Posterior cingulate gyrus (tissue), 11 donors: ENCODE data around the gene PDE6D.

Source experiments
- DNase-seq, 10 donors: peaks; one replicate each; pipeline versions ENCODE4 v3.0.0 to v3.0.0-alpha.2; 2020 to 2021; ENCODE audit warnings: mixed read lengths in 3 of 10
- intact Hi-C: fragments of 100-400 bp; cut with DNase I; formaldehyde crosslinking; loops from one replicate; pipeline ENCODE4 v1.15.1; 2023

Gene PDE6D

DNA sequence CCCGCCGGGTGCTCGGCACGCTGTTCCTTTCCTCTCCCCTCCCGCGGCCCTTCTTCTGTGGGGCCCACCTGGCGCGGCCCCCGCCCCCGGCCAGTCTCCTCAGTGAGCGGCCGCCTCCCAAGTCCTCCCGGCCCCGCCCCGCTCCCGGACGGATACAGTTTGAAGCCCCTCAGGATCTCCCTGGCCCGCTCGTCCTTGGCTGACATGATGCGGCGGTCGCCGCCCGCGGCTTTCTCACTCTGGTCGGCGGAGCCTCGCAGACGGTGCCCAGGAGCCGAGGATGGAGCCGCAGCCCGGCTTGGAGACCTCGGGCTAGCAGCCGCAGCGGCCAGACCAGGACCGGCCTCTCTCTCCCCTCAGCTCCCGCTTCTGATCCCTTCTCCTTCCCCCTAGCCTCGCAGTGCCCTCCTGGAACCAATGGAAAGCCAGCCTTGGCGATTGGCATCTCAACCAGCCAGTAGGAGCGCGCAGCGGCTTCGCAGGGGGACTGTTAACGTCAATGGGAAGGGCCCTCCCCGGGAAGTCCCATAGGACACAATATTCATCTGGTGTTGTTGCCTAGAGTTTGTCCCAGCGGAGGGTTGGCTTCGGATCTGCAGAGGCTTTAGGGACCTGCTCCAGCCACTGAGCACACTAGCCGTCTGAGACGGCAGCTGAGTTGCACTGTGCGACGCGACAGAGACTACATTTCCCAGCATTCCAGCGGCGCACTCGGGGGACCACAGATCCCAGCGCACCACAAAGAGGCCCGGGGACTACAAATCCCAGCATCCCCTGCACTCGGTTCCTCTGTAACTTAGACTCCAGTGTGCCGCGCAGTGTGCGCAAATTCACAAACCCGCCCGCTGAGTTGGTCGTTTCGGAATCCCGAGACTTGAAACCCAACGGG is at the start of gene PDE6D:
Gene PDE6D, minus strand, starts transcription at position 374 of the 889 bp plus-strand sequence. Its CDS starts 168 bp downstream, at position 206.
- intact Hi-C loops, result loop anchor here (5.0 kb wide), 1 partner anchor 69 kb away; no protein-coding TSS in a partner anchor

GRCh38 chr2:231821908-231822307 is 40.8 kb upstream of the PDE6D start:
- DNase-seq, result no peak
- intact Hi-C loops, result no loop called here

More for the DNA sequence above, at the start of gene PDE6D:
- DNase-seq, result peak; percentile 97 to 100 (median 99)

- DNase-seq, result no peak
- intact Hi-C loops, result no loop called here
These were observed 39.8 kb upstream of the PDE6D start for GRCh38 chr2:231820786-231821303.

DNA sequence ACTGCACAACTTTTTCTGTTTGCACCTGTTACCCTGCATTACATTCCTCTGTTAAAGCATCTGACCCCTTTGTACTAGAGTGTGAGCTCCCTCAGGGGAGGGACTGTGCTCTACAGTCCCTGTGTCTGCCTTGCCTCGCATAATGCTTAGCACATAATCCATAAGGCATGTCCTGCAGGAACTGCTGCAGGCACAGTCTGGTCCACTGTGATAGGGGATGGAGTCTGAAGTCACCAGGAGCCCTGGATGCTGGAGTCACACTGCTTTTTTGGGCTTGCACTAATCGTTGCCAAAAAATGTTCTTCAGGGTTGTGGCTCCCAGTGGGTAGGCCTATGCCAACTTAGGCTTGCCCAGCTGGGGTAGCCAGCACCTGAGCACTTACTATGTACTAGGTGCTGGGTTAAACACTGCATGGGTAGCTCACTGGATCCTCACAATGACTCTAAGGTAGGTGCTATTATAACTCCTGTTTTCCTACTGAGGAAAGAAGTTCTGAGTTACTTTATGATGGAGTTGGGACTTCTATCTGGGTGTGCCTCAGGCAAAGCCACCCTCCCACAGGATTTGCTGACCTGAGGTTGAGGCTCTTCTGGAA is 38.5 kb upstream of the PDE6D start:
- intact Hi-C loops, result no loop called here
- no peak for DNase-seq

DNA sequence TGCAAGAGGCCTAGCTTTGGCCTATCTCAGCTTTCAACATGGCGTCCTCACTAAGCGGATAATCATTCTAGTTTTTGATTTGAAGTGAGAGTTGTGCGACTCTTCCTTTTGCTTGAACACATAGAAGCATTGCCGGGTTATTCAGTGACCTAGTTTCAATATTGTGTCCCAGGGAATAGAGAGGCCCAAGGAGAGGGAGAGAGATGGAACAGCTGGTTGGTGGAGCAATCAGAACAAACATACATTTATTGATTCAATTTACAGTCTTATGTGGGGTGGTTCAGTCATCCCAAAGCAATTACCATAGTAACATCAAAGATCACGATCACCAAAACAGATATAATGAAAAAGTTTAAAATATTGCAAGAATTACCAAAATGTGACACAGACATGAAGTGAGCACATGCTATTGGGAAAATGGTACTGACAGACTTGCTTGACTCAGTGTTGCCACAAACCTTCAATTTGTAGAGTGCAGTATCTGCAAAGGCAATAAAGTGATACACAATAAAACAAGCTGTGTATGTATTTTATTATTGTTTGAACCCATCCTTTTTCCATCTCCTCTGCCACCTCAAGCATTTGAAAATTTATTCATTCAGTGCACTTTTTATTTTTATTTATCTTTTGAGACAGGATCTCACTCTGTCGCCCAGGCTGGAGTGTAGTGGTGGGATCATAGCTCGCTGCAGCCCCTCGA is 35.4 kb upstream of the PDE6D start:
- intact Hi-C loops, result no loop called here
- DNase-seq, result no peak

- intact Hi-C loops, result no loop called here
- no peak for DNase-seq
These were observed 29.8 kb upstream of the PDE6D start for GRCh38 chr2:231810905-231811304.

GRCh38 chr2:231807020-231807419 is 25.9 kb upstream of the PDE6D start:
- intact Hi-C loops, result no loop called here
- DNase-seq, result no peak

- no peak for DNase-seq
These were observed 22.5 kb upstream of the PDE6D start for GRCh38 chr2:231803501-231804138.

GRCh38 chr2:231800493-231801091 is 19.5 kb upstream of the PDE6D start:
- intact Hi-C loops, result no loop called here

More at GRCh38 chr2:231803501-231804138, 22.5 kb upstream of the PDE6D start:
- intact Hi-C loops, result no loop called here

GRCh38 chr2:231795525-231796327 is 14.6 kb upstream of the PDE6D start:
- no peak for DNase-seq
- intact Hi-C loops, result no loop called here

More at GRCh38 chr2:231800493-231801091, 19.5 kb upstream of the PDE6D start:
- DNase-seq, result peak in 8 of 10 donors; percentile 25 to 92 (median 62)

GRCh38 chr2:231794383-231794782 is 13.3 kb upstream of the PDE6D start:
- intact Hi-C loops, result no loop called here
- no peak for DNase-seq

DNA sequence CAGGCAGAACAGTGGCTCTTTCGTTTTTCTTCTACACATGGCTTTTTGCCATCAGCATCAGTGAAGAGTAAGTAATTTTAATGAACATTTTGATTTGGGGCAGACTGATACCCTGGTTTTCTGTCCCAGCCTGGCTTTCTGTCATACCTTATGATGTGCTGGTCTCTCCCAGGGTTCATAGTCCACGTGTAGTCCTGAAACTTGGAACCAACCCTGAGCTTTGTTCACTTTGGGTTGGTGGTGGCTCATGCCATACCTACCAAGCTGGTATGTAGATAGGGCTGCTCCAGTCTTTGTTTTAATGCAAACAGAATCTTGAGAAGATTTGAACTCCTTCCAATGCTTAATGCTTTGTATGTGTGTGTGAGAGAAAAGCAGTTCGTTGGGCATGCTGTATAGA is 10.0 kb upstream of the PDE6D start:
- DNase-seq, result no peak
- intact Hi-C loops, result no loop called here

DNA sequence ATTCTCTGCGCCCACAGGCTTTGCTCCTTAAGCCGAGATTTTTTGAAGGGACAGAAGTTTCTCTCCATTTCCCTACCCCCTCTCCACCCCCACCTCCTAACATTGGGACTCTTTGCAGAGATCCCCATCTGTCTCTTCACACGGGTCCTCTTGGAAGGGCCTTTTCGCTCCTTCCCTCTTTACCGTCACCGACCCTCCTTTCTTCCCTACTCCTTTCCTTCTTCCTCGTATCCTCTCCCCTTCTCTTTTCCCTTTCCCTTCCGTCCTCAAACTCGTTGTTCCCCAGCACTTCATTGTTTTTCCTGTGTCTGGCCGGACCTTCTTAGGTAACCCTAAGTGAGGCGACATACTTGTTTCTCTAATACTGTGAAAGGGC is 5.8 kb upstream of the PDE6D start:
- no peak for DNase-seq
- intact Hi-C loops, result loop anchor here (2.0 kb wide), 1 partner anchor 174 kb away; no protein-coding TSS in a partner anchor

GRCh38 chr2:231786177-231786916 is 5.3 kb upstream of the PDE6D start, which contains the start of gene COPS7B:
Gene COPS7B, plus strand, starts transcription at chr2:231786445. Its CDS starts 2,126 bp downstream, at chr2:231788571.
- DNase-seq, result peak; percentile 72 to 97 (median 82)
- intact Hi-C loops, result loop anchor here (2.0 kb wide), 1 partner anchor 174 kb away; no protein-coding TSS in a partner anchor

- intact Hi-C loops, result loop anchor here (2.0 kb wide), 1 partner anchor 173 kb away; no protein-coding TSS in a partner anchor
- no peak for DNase-seq
These were observed 4.7 kb upstream of the PDE6D start for GRCh38 chr2:231785822-231786176.

DNA sequence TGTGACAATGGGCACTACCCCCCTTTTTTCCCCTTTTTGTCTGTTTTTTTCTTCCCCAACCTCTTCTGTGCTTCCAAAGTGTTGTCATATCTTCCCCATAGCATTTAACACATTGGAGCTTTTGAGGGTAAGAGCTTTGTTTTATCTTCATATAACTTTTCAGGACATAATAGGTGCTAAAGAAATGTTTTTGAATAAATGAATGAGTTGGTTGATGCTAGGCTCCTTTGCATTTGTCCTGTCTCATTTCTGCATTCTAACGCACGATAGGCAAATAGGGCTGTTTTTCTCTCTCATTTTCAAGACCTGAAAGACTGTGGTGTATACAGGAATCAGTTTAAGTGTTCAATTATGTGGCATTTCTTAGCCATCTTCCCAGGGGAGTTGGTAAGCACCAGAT is 4.3 kb upstream of the PDE6D start:
- intact Hi-C loops, result no loop called here
- no peak for DNase-seq

GRCh38 chr2:231781798-231782726 is 980 bp upstream of the PDE6D start:
- DNase-seq, result no peak
- intact Hi-C loops, result loop anchor here (5.0 kb wide), 1 partner anchor 70 kb away; no protein-coding TSS in a partner anchor
